ENCODE results near the gene HOMER2. TPM values are rescaled to one million over a fixed set of nuclear protein-coding genes. Genes with fewer than 3 reads are reported as not detected.

Gene HOMER2
- total and polyA plus RNA-seq, 2 donors (not counting 3 experiments of a cell fraction or from before 2014, with no cell fraction given) = 0.60 to 0.68 TPM

DNA sequence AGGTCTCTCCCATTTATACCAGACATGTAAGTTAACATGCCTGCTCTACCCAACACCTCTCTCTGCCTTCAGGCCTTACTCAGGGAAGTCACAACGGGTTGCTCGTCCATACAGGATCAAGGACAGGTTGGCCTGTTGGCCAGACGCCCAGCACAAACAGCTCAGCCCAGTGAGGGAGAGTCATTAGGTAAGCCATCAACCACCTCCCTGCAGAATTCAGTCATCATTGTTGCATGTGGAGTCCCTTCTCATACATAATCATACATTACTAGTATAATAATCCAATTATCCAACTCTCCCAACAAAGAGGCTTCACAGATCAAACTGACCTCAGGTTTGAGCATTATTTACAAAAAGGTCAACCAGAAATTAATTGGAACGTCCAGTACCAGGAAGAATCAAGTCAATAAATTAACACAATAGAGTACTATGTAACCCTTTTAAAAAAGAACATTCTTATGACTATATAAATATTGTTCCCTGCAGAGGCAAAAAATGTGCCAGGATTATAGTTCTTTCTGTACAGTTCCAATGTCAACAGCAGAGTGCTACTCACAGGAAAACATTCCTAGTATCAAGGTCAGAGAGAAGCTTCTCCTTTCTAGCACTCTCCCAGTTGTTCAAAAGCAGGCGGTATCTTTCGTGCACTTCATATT is 33.2 kb downstream of the HOMER2 start:
- FAIRE-seq = no peak
- dilution Hi-C loops (cut with MboI; ENCODE audit: extremely low pct_ligation_motif_present, low sequenced_read_pairs) = no loop called here

GRCh38 chr15:82918607-82919230 is 33.8 kb downstream of the HOMER2 start:
- dilution Hi-C loops (cut with MboI; ENCODE audit: extremely low pct_ligation_motif_present, low sequenced_read_pairs) (no loop called here), intact Hi-C loops (cut with micrococcal nuclease) (no loop called here)
- H3K4me1 ChIP-seq (ENCODE audit: control insufficient read depth, extremely low read depth, insufficient read depth, low read length) = no peaks in the 10 kb centered on the region
- ChIA-PET CTCF (no interaction called here), POLR2A (no interaction called here)
- no peaks in the 10 kb centered on the region for H4K20me1 ChIP-seq (replicated peaks; ENCODE audit: control insufficient read depth, extremely low read depth, insufficient read depth, low read length)
- H2AFZ ChIP-seq (ENCODE audit: low read depth, low read length) = no peak overlapping the region
- TF ChIP-seq POLR2AphosphoS5 (IDR thresholded peaks at IDR 0.05; ENCODE audit: insufficient read depth, low read depth, low read length) = no peak
- H3K9me3 ChIP-seq (replicated peaks; ENCODE audit: control insufficient read depth, insufficient read depth, low read length) = no peaks in the 10 kb centered on the region
- no peak overlapping the region for H3K4me2 ChIP-seq (ENCODE audit: insufficient read depth, low read length)
- no peaks in the 10 kb centered on the region for H3K36me3 ChIP-seq (ENCODE audit: control insufficient read depth in 2 of 2, extremely low read depth in 1 of 2, insufficient read depth in 2 of 2, low read length in 2 of 2)
- no peaks in the 10 kb centered on the region for H3K27me3 ChIP-seq (ENCODE audit: control insufficient read depth in 2 of 2, insufficient read depth in 2 of 2, low read length in 2 of 2)
- no peaks in the 10 kb centered on the region for H3K79me2 ChIP-seq (ENCODE audit: control insufficient read depth, insufficient read depth, low read length)
- H3K4me3 ChIP-seq (replicated peaks in 1 of 3; ENCODE audit: insufficient read depth in 1 of 3, low read depth in 1 of 3, low read length in 3 of 3) = no peak overlapping the region
- H3K9ac ChIP-seq (replicated peaks; ENCODE audit: extremely low read depth, insufficient read depth, low read length) = no peak overlapping the region
- no peaks in the 10 kb centered on the region for H3K9me1 ChIP-seq (replicated peaks; ENCODE audit: control insufficient read depth, extremely low read depth, insufficient read depth, low read length)
- DNase-seq (ENCODE audit: low read depth, low spot score) (no peak), FAIRE-seq (no peak)
- no peak overlapping the region for H3K27ac ChIP-seq (ENCODE audit: insufficient read depth, low read depth, low read length)
- no TSS peak for BruUV-seq (replicated peaks)

More for the DNA sequence above, 33.2 kb downstream of the HOMER2 start:
- H2AFZ ChIP-seq (ENCODE audit: low read depth, low read length) = no peak overlapping the region
- intact Hi-C loops (cut with micrococcal nuclease) = no loop called here
- ChIA-PET POLR2A (no interaction called here), CTCF (no interaction called here)
- H3K27me3 ChIP-seq (ENCODE audit: control insufficient read depth in 2 of 2, insufficient read depth in 2 of 2, low read length in 2 of 2) = no peaks in the 10 kb centered on the region
- H3K36me3 ChIP-seq (ENCODE audit: control insufficient read depth in 2 of 2, extremely low read depth in 1 of 2, insufficient read depth in 2 of 2, low read length in 2 of 2) = no peaks in the 10 kb centered on the region
- TF ChIP-seq POLR2AphosphoS5 (IDR thresholded peaks at IDR 0.05; ENCODE audit: insufficient read depth, low read depth, low read length) = no peak
- H3K9me3 ChIP-seq (replicated peaks; ENCODE audit: control insufficient read depth, insufficient read depth, low read length) = no peaks in the 10 kb centered on the region
- no peaks in the 10 kb centered on the region for H4K20me1 ChIP-seq (replicated peaks; ENCODE audit: control insufficient read depth, extremely low read depth, insufficient read depth, low read length)
- H3K4me2 ChIP-seq (ENCODE audit: insufficient read depth, low read length) = no peak overlapping the region
- H3K9me1 ChIP-seq (replicated peaks; ENCODE audit: control insufficient read depth, extremely low read depth, insufficient read depth, low read length) = no peaks in the 10 kb centered on the region
- H3K4me3 ChIP-seq (replicated peaks in 1 of 3; ENCODE audit: insufficient read depth in 1 of 3, low read depth in 1 of 3, low read length in 3 of 3) = no peak overlapping the region
- H3K79me2 ChIP-seq (ENCODE audit: control insufficient read depth, insufficient read depth, low read length) = no peaks in the 10 kb centered on the region
- no peak for DNase-seq (ENCODE audit: low read depth, low spot score)
- H3K27ac ChIP-seq (ENCODE audit: insufficient read depth, low read depth, low read length) = no peak overlapping the region
- no peaks in the 10 kb centered on the region for H3K4me1 ChIP-seq (ENCODE audit: control insufficient read depth, extremely low read depth, insufficient read depth, low read length)
- no TSS peak for BruUV-seq (replicated peaks)
- H3K9ac ChIP-seq (replicated peaks; ENCODE audit: extremely low read depth, insufficient read depth, low read length) = no peak overlapping the region

All from endothelial cell of umbilical vein (primary cell).